Bronchial epithelial cell (primary cell): ENCODE data around the gene PBX1. TPM values are rescaled to one million over a fixed set of nuclear protein-coding genes. Genes with fewer than 3 reads are reported as not detected.

ENCODE experiments used
- DNase-seq: peaks from one replicate; pipeline ENCODE4 v3.0.0-alpha.2; 2010; ENCODE audit warnings: low read depth
- FAIRE-seq: peaks from 2 replicates; lab custom pipeline; 2011; peaks lifted over from hg19 to GRCh38; lab: Jason Lieb, UNC
- H3K27me3 ChIP-seq: 2 replicates; pipeline ENCODE4 v1.5.1; 2011; ENCODE audit warnings: low read length; ENCODE audit not compliant: control insufficient read depth, insufficient read depth
- H3K36me3 ChIP-seq: 2 replicates; pipeline ENCODE4 v1.5.1; 2011; ENCODE audit warnings: low read length; ENCODE audit not compliant: control insufficient read depth, insufficient read depth
- H3K4me3 ChIP-seq: 2 replicates; pipeline ENCODE4 v1.5.1; 2011; ENCODE audit warnings: mild to moderate bottlenecking, low read depth, low read length, control low read depth
- total RNA-seq: library from RNA; depleted of rRNA; stranded (reverse); fragments of >200 nt; gene quantifications from 2 replicates; pipeline ENCODE4 v1.2.1, GENCODE V29; 2014
- TF ChIP-seq, protein P1 (sequence below): IDR thresholded peaks from 2 replicates; pipeline ENCODE4 v1.5.1; 2011; ENCODE audit warnings: mild to moderate bottlenecking, moderate library complexity, low read length, control low read depth, inconsistent platforms; ENCODE audit not compliant: insufficient read depth, severe bottlenecking

The PBX1 gene
- total RNA-seq, 1 donor from 2014 or later: 3.2 TPM

DNA sequence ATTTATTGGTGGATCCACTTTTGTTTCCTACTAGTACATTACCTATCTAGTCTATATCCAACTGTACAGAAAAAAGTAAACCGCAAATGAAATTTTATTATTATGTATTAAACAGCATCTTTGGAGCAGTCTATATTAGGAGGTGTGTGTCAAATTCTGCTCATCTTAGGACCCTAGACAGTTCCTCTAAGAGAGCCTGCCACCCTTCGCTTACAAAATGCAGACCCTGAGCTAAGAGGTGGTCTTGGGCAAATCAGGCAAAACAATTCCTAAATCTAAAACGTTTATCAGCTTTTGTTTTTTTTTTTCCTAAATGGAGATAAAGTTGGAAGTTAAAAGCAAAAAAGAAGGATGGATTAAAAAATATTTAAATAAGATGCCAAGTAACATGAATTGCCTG is 85.3 kb downstream of the PBX1 start:
- TF ChIP-seq, protein P1, sequence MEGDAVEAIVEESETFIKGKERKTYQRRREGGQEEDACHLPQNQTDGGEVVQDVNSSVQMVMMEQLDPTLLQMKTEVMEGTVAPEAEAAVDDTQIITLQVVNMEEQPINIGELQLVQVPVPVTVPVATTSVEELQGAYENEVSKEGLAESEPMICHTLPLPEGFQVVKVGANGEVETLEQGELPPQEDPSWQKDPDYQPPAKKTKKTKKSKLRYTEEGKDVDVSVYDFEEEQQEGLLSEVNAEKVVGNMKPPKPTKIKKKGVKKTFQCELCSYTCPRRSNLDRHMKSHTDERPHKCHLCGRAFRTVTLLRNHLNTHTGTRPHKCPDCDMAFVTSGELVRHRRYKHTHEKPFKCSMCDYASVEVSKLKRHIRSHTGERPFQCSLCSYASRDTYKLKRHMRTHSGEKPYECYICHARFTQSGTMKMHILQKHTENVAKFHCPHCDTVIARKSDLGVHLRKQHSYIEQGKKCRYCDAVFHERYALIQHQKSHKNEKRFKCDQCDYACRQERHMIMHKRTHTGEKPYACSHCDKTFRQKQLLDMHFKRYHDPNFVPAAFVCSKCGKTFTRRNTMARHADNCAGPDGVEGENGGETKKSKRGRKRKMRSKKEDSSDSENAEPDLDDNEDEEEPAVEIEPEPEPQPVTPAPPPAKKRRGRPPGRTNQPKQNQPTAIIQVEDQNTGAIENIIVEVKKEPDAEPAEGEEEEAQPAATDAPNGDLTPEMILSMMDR: no peak
- FAIRE-seq: no peak

GRCh38 chr1:164644774-164645644 is 86.0 kb downstream of the PBX1 start:
- Histone ChIP-seq H3K4me3 (no peak overlapping the region), H3K27me3 (no peaks in the 10 kb centered on the region), H3K36me3 (no peaks in the 10 kb centered on the region)
- FAIRE-seq (no peak), DNase-seq (peak; percentile 33)
- TF ChIP-seq, protein P1: no peak

More for the DNA sequence above, 85.3 kb downstream of the PBX1 start:
- no peak overlapping the region for H3K4me3 ChIP-seq
- H3K27me3 ChIP-seq: no peaks in the 10 kb centered on the region
- H3K36me3 ChIP-seq: no peaks in the 10 kb centered on the region
- DNase-seq: no peak

GRCh38 chr1:164645921-164646320 is 86.9 kb downstream of the PBX1 start:
- FAIRE-seq (no peak), DNase-seq (no peak)
- H3K27me3 ChIP-seq: no peaks in the 10 kb centered on the region
- no peaks in the 10 kb centered on the region for H3K36me3 ChIP-seq
- H3K4me3 ChIP-seq: no peak overlapping the region
- TF ChIP-seq, protein P1: no peak

DNA sequence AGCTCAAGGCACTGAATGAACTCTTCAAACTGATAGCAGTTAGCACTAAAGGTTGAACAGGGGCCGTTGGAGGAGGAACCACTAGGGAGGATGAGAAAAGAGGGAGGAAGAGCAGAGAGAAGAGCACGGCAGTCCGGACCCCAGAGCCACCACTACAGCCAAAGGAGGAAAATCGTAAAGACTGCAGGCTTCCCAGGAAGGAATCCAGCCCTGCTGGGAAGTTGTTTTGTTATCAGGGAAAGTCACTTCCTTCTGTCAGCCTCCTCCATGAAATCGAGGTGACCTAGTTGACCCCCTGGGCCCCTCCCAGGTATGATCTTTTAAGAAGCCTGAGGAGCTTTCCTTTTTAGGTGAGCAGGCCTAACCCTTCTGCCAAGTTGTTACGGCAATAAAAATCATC is 88.2 kb downstream of the PBX1 start:
- no peak for DNase-seq
- no peak for FAIRE-seq
- TF ChIP-seq, protein P1: no peak

DNA sequence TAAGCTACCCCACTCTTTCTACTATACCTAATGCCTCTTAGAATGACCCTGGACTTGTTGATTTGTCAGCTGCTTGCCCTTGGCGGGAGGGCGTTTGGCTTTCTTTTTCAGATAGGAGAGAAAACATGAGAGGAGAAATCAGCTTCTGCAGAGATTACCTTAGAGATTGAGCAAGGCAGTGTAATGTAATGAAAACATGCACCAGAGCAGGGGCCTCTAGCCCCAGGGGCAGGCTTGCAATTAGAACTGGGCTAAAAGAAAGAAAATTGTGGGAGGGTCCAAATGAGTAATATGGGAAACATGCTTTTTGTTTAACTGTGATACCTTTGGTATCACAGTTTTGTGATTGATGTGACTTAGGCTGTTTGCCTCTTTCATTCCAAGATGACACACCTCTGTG is 89.7 kb downstream of the PBX1 start:
- DNase-seq (no peak), FAIRE-seq (no peak)
- no peaks in the 10 kb centered on the region for H3K36me3 ChIP-seq
- H3K27me3 ChIP-seq: no peaks in the 10 kb centered on the region
- H3K4me3 ChIP-seq: no peak overlapping the region
- TF ChIP-seq, protein P1: no peak

More for the DNA sequence above, 88.2 kb downstream of the PBX1 start:
- Histone ChIP-seq H3K4me3 (no peak overlapping the region), H3K27me3 (no peaks in the 10 kb centered on the region), H3K36me3 (no peaks in the 10 kb centered on the region)
